ENCODE measurements around the gene CHCHD3.
"Not testable (repeated sequence)": the region's sequence is repeated elsewhere in the genome, so short reads cannot be mapped to it uniquely, and the experiment has no call there.

The CHCHD3 gene

GRCh38 chr7:132901241-132901640, 180.6 kb downstream of the CHCHD3 start:
- H3K4me1 ChIP-seq (ENCODE audit: low read depth, poor library complexity, severe bottlenecking): peaks cover 13% of the 10 kb centered on the region

GRCh38 chr7:132899833-132900232, 182.1 kb downstream of the CHCHD3 start:
- H3K4me3 ChIP-seq (IDR thresholded peaks at IDR 0.05; ENCODE audit: insufficient read depth, low read depth, low read length): no peak overlapping the region
- 0 out of 2 replicates have a peak, but pooled peaks cover 7% of the 10 kb centered on the region for H3K79me2 ChIP-seq (ENCODE audit: insufficient read depth, low read depth)
- no peaks in the 10 kb centered on the region for H3K4me1 ChIP-seq (ENCODE audit: low read depth, poor library complexity, severe bottlenecking)
- no peak overlapping the region for H3K9ac ChIP-seq
- H2AFZ ChIP-seq (ENCODE audit: low read depth): no peak overlapping the region
- H3K36me3 ChIP-seq (ENCODE audit: insufficient read depth): no peaks in the 10 kb centered on the region
- H4K20me1 ChIP-seq (ENCODE audit: insufficient read depth): no peaks in the 10 kb centered on the region
- H3K27ac ChIP-seq: no peak overlapping the region
- no peak for TF ChIP-seq CTCF (conservative IDR thresholded peaks at IDR 0.05; ENCODE audit: low read depth, low read length)
- H3K4me2 ChIP-seq: no peak overlapping the region
- H3K27me3 ChIP-seq (ENCODE audit: insufficient read depth, low read depth): no peaks in the 10 kb centered on the region

More at GRCh38 chr7:132901241-132901640, 180.6 kb downstream of the CHCHD3 start:
- H3K27ac ChIP-seq: no peak overlapping the region
- no peak overlapping the region for H3K9ac ChIP-seq
- peaks cover 14% of the 10 kb centered on the region; the same call in 1 of the 2 replicates for H3K79me2 ChIP-seq (ENCODE audit: insufficient read depth, low read depth)
- H3K27me3 ChIP-seq (ENCODE audit: insufficient read depth, low read depth): no peaks in the 10 kb centered on the region
- H2AFZ ChIP-seq (ENCODE audit: low read depth): no peak overlapping the region
- no peaks in the 10 kb centered on the region for H3K36me3 ChIP-seq (ENCODE audit: insufficient read depth)
- H3K4me3 ChIP-seq (IDR thresholded peaks at IDR 0.05; ENCODE audit: insufficient read depth, low read depth, low read length): no peak overlapping the region
- H4K20me1 ChIP-seq (ENCODE audit: insufficient read depth): no peaks in the 10 kb centered on the region
- H3K4me2 ChIP-seq: no peak overlapping the region
- TF ChIP-seq CTCF (conservative IDR thresholded peaks at IDR 0.05; ENCODE audit: low read depth, low read length): no peak

- H3K36me3 ChIP-seq (ENCODE audit: insufficient read depth): not testable (repeated sequence)
These were observed 183.2 kb downstream of the CHCHD3 start for GRCh38 chr7:132898641-132899175.

GRCh38 chr7:132897093-132897687, 184.7 kb downstream of the CHCHD3 start:
- no peaks in the 10 kb centered on the region for H3K27me3 ChIP-seq (ENCODE audit: insufficient read depth, low read depth)
- no peaks in the 10 kb centered on the region for H4K20me1 ChIP-seq (ENCODE audit: insufficient read depth)
- H3K9ac ChIP-seq: no peak overlapping the region
- no peak overlapping the region for H2AFZ ChIP-seq (ENCODE audit: low read depth)
- H3K4me1 ChIP-seq (ENCODE audit: low read depth, poor library complexity, severe bottlenecking): no peaks in the 10 kb centered on the region
- no peak overlapping the region for H3K4me3 ChIP-seq (IDR thresholded peaks at IDR 0.05; ENCODE audit: insufficient read depth, low read depth, low read length)
- H3K4me2 ChIP-seq: no peak overlapping the region
- no peaks in the 10 kb centered on the region for H3K79me2 ChIP-seq (ENCODE audit: insufficient read depth, low read depth)
- no peak for TF ChIP-seq CTCF (conservative IDR thresholded peaks at IDR 0.05; ENCODE audit: low read depth, low read length)
- H3K36me3 ChIP-seq (ENCODE audit: insufficient read depth): no peaks in the 10 kb centered on the region
- H3K27ac ChIP-seq: no peak overlapping the region

More at GRCh38 chr7:132898641-132899175, 183.2 kb downstream of the CHCHD3 start:
- H3K79me2 ChIP-seq (ENCODE audit: insufficient read depth, low read depth); H3K4me2 ChIP-seq; H4K20me1 ChIP-seq (ENCODE audit: insufficient read depth); H3K4me3 ChIP-seq (IDR thresholded peaks at IDR 0.05; ENCODE audit: insufficient read depth, low read depth, low read length); H3K27ac ChIP-seq; H3K9ac ChIP-seq; H2AFZ ChIP-seq (ENCODE audit: low read depth); H3K27me3 ChIP-seq (ENCODE audit: insufficient read depth, low read depth); H3K4me1 ChIP-seq (ENCODE audit: low read depth, poor library complexity, severe bottlenecking): not testable (repeated sequence)

GRCh38 chr7:132895231-132895630, 186.7 kb downstream of the CHCHD3 start:
- no peak for TF ChIP-seq CTCF (conservative IDR thresholded peaks at IDR 0.05; ENCODE audit: low read depth, low read length)
- Histone ChIP-seq H3K36me3 (ENCODE audit: insufficient read depth) (no peaks in the 10 kb centered on the region), H2AFZ (ENCODE audit: low read depth) (no peak overlapping the region)

More at GRCh38 chr7:132895231-132895630, 186.7 kb downstream of the CHCHD3 start:
- no peaks in the 10 kb centered on the region for H4K20me1 ChIP-seq (ENCODE audit: insufficient read depth)
- H3K4me2 ChIP-seq: no peak overlapping the region
- no peak overlapping the region for H3K27ac ChIP-seq
- H3K4me3 ChIP-seq (IDR thresholded peaks at IDR 0.05; ENCODE audit: insufficient read depth, low read depth, low read length): no peak overlapping the region
- H3K27me3 ChIP-seq (ENCODE audit: insufficient read depth, low read depth): no peaks in the 10 kb centered on the region
- H3K79me2 ChIP-seq (ENCODE audit: insufficient read depth, low read depth): no peaks in the 10 kb centered on the region
- no peaks in the 10 kb centered on the region for H3K4me1 ChIP-seq (ENCODE audit: low read depth, poor library complexity, severe bottlenecking)
- H3K9ac ChIP-seq: no peak overlapping the region
